H1 (cell line): ENCODE data around the gene PTDSS2. TPM values are rescaled to one million over a fixed set of nuclear protein-coding genes. Genes with fewer than 3 reads are reported as not detected.

ENCODE experiments used
- CTCF ChIA-PET: fragments of 300-600 bp; sonication (Branson Sonifier 250); formaldehyde crosslinking; loops from one replicate; lab custom pipeline; 2021; ENCODE audit not compliant: partially characterized antibody; lab: Charles Lee
- POLR2A ChIA-PET: fragments of 300-600 bp; sonication (Branson Sonifier 250); formaldehyde crosslinking; loops from one replicate; lab custom pipeline; 2021; ENCODE audit warnings: inconsistent platforms; ENCODE audit not compliant: partially characterized antibody; lab: Charles Lee
- DNase-seq, 2 experiments: peaks; one replicate each; pipeline versions ENCODE4 v3.0.0 to v3.0.0-alpha.2; 2010 to 2022; ENCODE audit warnings: low spot score in 2 of 2, low read depth in 1 of 2, mixed read lengths in 1 of 2
- FAIRE-seq: peaks from 2 replicates; lab custom pipeline; 2011; peaks lifted over from hg19 to GRCh38; lab: Jason Lieb, UNC
- H2AFZ ChIP-seq: 2 replicates; pipeline ENCODE4 v1.8.1; 2012; ENCODE audit warnings: low read length, inconsistent platforms
- H2AK5ac ChIP-seq: 2 replicates; pipeline ENCODE4 v1.6.1; 2013; ENCODE audit warnings: low read depth, low read length
- H2BK120ac ChIP-seq: replicated peaks from 2 replicates; pipeline ENCODE3; 2013; ENCODE audit warnings: low read depth, low read length, inconsistent platforms
- H2BK12ac ChIP-seq: 2 replicates; pipeline ENCODE4 v1.6.1; 2013; ENCODE audit warnings: low read depth, low read length
- H2BK15ac ChIP-seq: 2 replicates; pipeline ENCODE4 v1.6.1; 2013; ENCODE audit warnings: low read length
- H2BK20ac ChIP-seq: 2 replicates; pipeline ENCODE4 v1.6.1; 2013; ENCODE audit warnings: low read length
- H2BK5ac ChIP-seq: 2 replicates; pipeline ENCODE4 v1.6.1; 2013; ENCODE audit warnings: low read depth, low read length
- H3K14ac ChIP-seq: 2 replicates; pipeline ENCODE4 v1.6.1; 2013; ENCODE audit warnings: inconsistent platforms; ENCODE audit not compliant: insufficient read length
- H3K18ac ChIP-seq: 2 replicates; pipeline ENCODE4 v1.6.1; 2013; ENCODE audit warnings: low read length; ENCODE audit errors: extremely low read depth
- H3K23ac ChIP-seq: 2 replicates; pipeline ENCODE4 v1.6.1; 2013; ENCODE audit warnings: inconsistent platforms; ENCODE audit not compliant: insufficient read length
- H3K23me2 ChIP-seq: 2 replicates; pipeline ENCODE4 v1.6.1; 2013; ENCODE audit warnings: low read depth, low read length
- H3K27ac ChIP-seq: 2 replicates; pipeline ENCODE4 v1.6.1; 2011; ENCODE audit warnings: low read depth, low read length, inconsistent platforms
- H3K27me3 ChIP-seq, 4 experiments: replicated peaks in 1 of 4; 1 replicate in 1 of 4; 2 replicates in 3 of 4; pipeline versions ENCODE4 v1.6.1 to v1.8.1; 2011 to 2013; ENCODE audit warnings: low read length in 3 of 4, mild to moderate bottlenecking in 3 of 4, inconsistent platforms in 2 of 4, mixed read lengths in 2 of 4, moderate library complexity in 1 of 4; ENCODE audit not compliant: control insufficient read depth in 3 of 4, insufficient read depth in 3 of 4; ENCODE audit errors: extremely low read depth in 1 of 4
- H3K36me3 ChIP-seq, 4 experiments: 2 replicates each; pipeline versions ENCODE4 v1.6.1 to v1.8.1; 2011 to 2013; ENCODE audit warnings: mild to moderate bottlenecking in 4 of 4, low read length in 3 of 4, moderate library complexity in 2 of 4, control low read depth in 1 of 4, inconsistent platforms in 1 of 4; ENCODE audit not compliant: insufficient read depth in 4 of 4, control insufficient read depth in 2 of 4
- H3K4ac ChIP-seq: replicated peaks from 2 replicates; pipeline ENCODE3; 2013; ENCODE audit warnings: low read length, low read depth, mixed read lengths, inconsistent platforms; ENCODE audit not compliant: insufficient read length
- H3K4me1 ChIP-seq, 4 experiments: replicated peaks in 1 of 4; 1 replicate in 1 of 4; 2 replicates in 3 of 4; pipeline versions ENCODE4 v1.6.1 to v1.8.1; 2011 to 2013; ENCODE audit warnings: low read length in 3 of 4, inconsistent platforms in 2 of 4, mixed read lengths in 1 of 4; ENCODE audit not compliant: insufficient read depth in 4 of 4, control insufficient read depth in 3 of 4
- H3K4me2 ChIP-seq, 2 experiments: 2 replicates each; pipeline versions ENCODE4 v1.6.1 to v1.8.1; 2011 to 2013; ENCODE audit warnings: low read depth in 2 of 2, low read length in 2 of 2, control low read depth in 1 of 2, inconsistent platforms in 1 of 2, mild to moderate bottlenecking in 1 of 2; ENCODE audit not compliant: insufficient read depth in 1 of 2
- H3K4me3 ChIP-seq, 4 experiments: fragments of 200-600, 300-600 bp in 1 of 4; sonication (generic), shearing (Covaris generic), sonication (Bioruptor Twin) in 1 of 4; 2 replicates each; pipeline versions ENCODE4 v1.5.1 to v1.8.1; 2011 to 2016; ENCODE audit warnings: low read length in 4 of 4, low read depth in 3 of 4, control low read depth in 2 of 4, inconsistent platforms in 2 of 4, mild to moderate bottlenecking in 2 of 4, mixed read lengths in 1 of 4, moderate library complexity in 1 of 4; ENCODE audit not compliant: insufficient read depth in 2 of 4; ENCODE audit errors: extremely low read depth in 1 of 4
- H3K56ac ChIP-seq: replicated peaks from 2 replicates; pipeline ENCODE3; 2013; ENCODE audit warnings: low read depth, mild to moderate bottlenecking, mixed read lengths, low read length, inconsistent platforms; ENCODE audit not compliant: insufficient read length
- H3K79me1 ChIP-seq: 2 replicates; pipeline ENCODE4 v1.6.1; 2013; ENCODE audit warnings: low read depth, low read length, control low read depth
- H3K79me2 ChIP-seq, 2 experiments: 2 replicates each; pipeline versions ENCODE4 v1.6.1 to v1.8.1; 2012 to 2013; ENCODE audit warnings: low read length in 2 of 2, mild to moderate bottlenecking in 2 of 2, inconsistent platforms in 1 of 2; ENCODE audit not compliant: insufficient read depth in 2 of 2, control insufficient read depth in 1 of 2
- H3K9ac ChIP-seq, 4 experiments: replicated peaks in 1 of 4; 1 replicate in 1 of 4; 2 replicates in 3 of 4; pipeline versions ENCODE4 v1.6.1 to v1.8.1; 2011 to 2013; ENCODE audit warnings: low read depth in 3 of 4, low read length in 3 of 4, control low read depth in 2 of 4, mild to moderate bottlenecking in 2 of 4, moderate library complexity in 2 of 4, inconsistent platforms in 1 of 4; ENCODE audit errors: extremely low read depth in 1 of 4
- H3K9me3 ChIP-seq, 2 experiments: 2 replicates each; pipeline versions ENCODE4 v1.6.1 to v1.8.1; 2012 to 2013; ENCODE audit warnings: mild to moderate bottlenecking in 2 of 2, moderate library complexity in 2 of 2, control low read depth in 1 of 2, inconsistent platforms in 1 of 2, low read depth in 1 of 2, low read length in 1 of 2, mixed read lengths in 1 of 2; ENCODE audit not compliant: insufficient read depth in 2 of 2
- H4K20me1 ChIP-seq, 2 experiments: replicated peaks in 1 of 2; 2 replicates each; pipeline versions ENCODE3 to v1.8.1; 2011 to 2013; ENCODE audit warnings: inconsistent platforms in 2 of 2, low read length in 2 of 2, mild to moderate bottlenecking in 1 of 2; ENCODE audit not compliant: insufficient read depth in 2 of 2, control insufficient read depth in 1 of 2
- H4K5ac ChIP-seq: 2 replicates; pipeline ENCODE4 v1.6.1; 2013; ENCODE audit warnings: low read length, low read depth, mixed read lengths, inconsistent platforms; ENCODE audit not compliant: insufficient read length
- H4K8ac ChIP-seq: 2 replicates; pipeline ENCODE4 v1.8.0; 2013; ENCODE audit warnings: mild to moderate bottlenecking, moderate library complexity, low read length, inconsistent platforms; ENCODE audit not compliant: insufficient read depth; ENCODE audit errors: extremely low read depth
- H4K91ac ChIP-seq: replicated peaks from 2 replicates; pipeline ENCODE3; 2013; ENCODE audit warnings: low read length, mixed read lengths, inconsistent platforms; ENCODE audit not compliant: insufficient read length
- ASH2L ChIP-seq: fragments of 200-600, 300-600 bp; sonication (generic); IDR thresholded peaks from one replicate; pipeline ENCODE4 v1.7.1; 2017; ENCODE audit warnings: low read length
- CBX8 ChIP-seq: fragments of 300-800, 300-1000 bp; sonication (generic); IDR thresholded peaks from 2 replicates; pipeline ENCODE4 v1.7.1; 2016; ENCODE audit warnings: low read depth, low read length, borderline replicate concordance
- CTBP2 ChIP-seq: IDR thresholded peaks from 2 replicates; pipeline ENCODE4 v1.7.0; 2011; ENCODE audit warnings: borderline replicate concordance, mild to moderate bottlenecking, moderate library complexity, mixed read lengths, low read length; ENCODE audit not compliant: insufficient read depth, insufficient read length
- HDAC2 ChIP-seq, 2 experiments: fragments of 300-600 bp in 1 of 2; sonication (generic) in 1 of 2; IDR thresholded peaks; 2 replicates each; pipeline ENCODE4 v1.6.1; 2011 to 2012; ENCODE audit warnings: low read depth in 2 of 2, low read length in 2 of 2, mild to moderate bottlenecking in 2 of 2, moderate library complexity in 2 of 2, borderline replicate concordance in 1 of 2, inconsistent platforms in 1 of 2
- MAFK ChIP-seq: IDR thresholded peaks from 2 replicates; pipeline ENCODE4 v1.6.1; 2012; ENCODE audit warnings: low read depth, mild to moderate bottlenecking, improper control_type of control experiment, low read length
- PHF8 ChIP-seq: fragments of 200-600 bp; sonication (generic); conservative IDR thresholded peaks from 2 replicates; pipeline ENCODE4 v1.7.1; 2012; ENCODE audit warnings: low read depth, mild to moderate bottlenecking, inconsistent platforms, low read length, moderate library complexity
- POLR2AphosphoS5 ChIP-seq: IDR thresholded peaks from 2 replicates; pipeline ENCODE4 v1.6.1; 2011; ENCODE audit warnings: low read depth, low read length
- SIN3A ChIP-seq, 2 experiments: IDR thresholded peaks in 1 of 2; conservative IDR thresholded peaks in 1 of 2; 2 replicates each; pipeline ENCODE4 v1.6.1; 2011 to 2012; ENCODE audit warnings: low read length in 2 of 2, improper control_type of control experiment in 1 of 2, low read depth in 1 of 2, mild to moderate bottlenecking in 1 of 2
- WGBS, 2 experiments: shearing (Covaris generic) in 1 of 2; methylation state at CpG; one replicate each; pipeline versions ENCODE4 v1.1.6 to v1.1.7; 2013 to 2015; ENCODE audit warnings: low lambda C conversion rate in 2 of 2, mixed read lengths in 2 of 2, inconsistent platforms in 1 of 2, low coverage in 1 of 2, missing lambda C conversion rate in 1 of 2; ENCODE audit not compliant: insufficient replicate concordance in 2 of 2, insufficient coverage in 1 of 2, insufficient read length in 1 of 2; ENCODE audit errors: extremely low coverage in 1 of 2, missing lambda C conversion rate in 1 of 2; 5-methylcytosine and 5-hydroxymethylcytosine counted together
- polyA plus RNA-seq, 7 experiments: library from polyadenylated mRNA; depleted of rRNA in 3 of 7; stranded (reverse) in 5 of 7; unstranded in 2 of 7; fragments of >200 nt in 5 of 7; fragments of 200-250 nt in 2 of 7; gene quantifications; 1 replicate in 5 of 7; 2 replicates in 1 of 7; 4 replicates in 1 of 7; pipeline versions ENCODE4 v1.2.1 to v1.2.3, GENCODE V29; 2011 to 2013; ENCODE audit warnings: missing spikeins in 2 of 7, mixed read lengths in 2 of 7
- total RNA-seq: library from RNA; stranded (reverse); fragmentation: NEBNext Ultra II Directional; extraction: Animal tissue kit (Norgen Biotek cat#: 25700); gene quantifications from 2 replicates; pipeline ENCODE4 v1.2.1, GENCODE V29; 2021
- TF ChIP-seq, protein P1 (sequence below), 3 experiments: IDR thresholded peaks; 1 replicate in 2 of 3; 2 replicates in 1 of 3; pipeline versions ENCODE4 v1.5.1 to v1.6.1; 2011; ENCODE audit warnings: low read length in 3 of 3, mild to moderate bottlenecking in 3 of 3, inconsistent platforms in 2 of 3, low read depth in 1 of 3, moderate library complexity in 1 of 3; ENCODE audit not compliant: insufficient read depth in 1 of 3; ENCODE audit errors: control extremely low read depth in 1 of 3

Gene PTDSS2
- total and polyA plus RNA-seq, 2 of the 8 experiments (the other 6 are each of a cell fraction or from before 2014, with no cell fraction given): 48.7 to 68.2 TPM

DNA sequence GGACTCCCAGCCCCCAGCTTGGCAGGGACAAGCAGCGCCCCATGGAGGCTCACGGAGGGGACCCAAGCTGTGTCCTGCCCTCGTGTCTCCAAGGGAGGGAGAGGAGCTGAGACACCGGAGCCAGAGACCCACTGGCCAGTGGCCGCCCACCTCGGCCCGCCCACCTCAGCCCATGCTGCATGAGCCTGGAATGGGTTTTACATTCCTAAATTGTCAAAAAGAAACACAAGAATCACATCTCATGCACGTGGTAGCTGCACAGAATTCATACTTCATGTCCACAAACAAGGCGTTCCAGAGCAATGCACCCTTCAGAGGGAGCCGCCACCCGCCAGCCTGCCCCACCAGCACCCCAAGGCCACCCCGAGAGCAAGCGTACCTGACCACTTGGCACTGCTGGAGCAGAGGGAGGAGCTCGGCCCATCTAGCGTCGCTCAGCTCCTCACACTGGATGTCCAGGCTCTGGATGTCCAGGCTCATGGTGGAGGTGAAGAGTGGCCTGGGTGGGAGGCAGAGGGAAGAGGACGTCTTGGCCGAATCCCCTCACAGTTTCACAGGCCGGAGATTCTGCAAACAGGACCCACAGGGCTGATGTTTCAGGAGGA, 51.7 kb downstream of the PTDSS2 start:
- Histone ChIP-seq H3K4ac (no peak overlapping the region), H2BK12ac (no peak overlapping the region), H3K4me2 (no peak overlapping the region), H4K20me1 (peaks cover 2 to 10% of the 10 kb centered on the region in 2 experiments), H3K79me2 (peaks cover 0 to 14% of the 10 kb centered on the region in 2 experiments; a peak in 1 of 4 replicates), H2AK5ac (no peak overlapping the region), H3K4me3 (no peak overlapping the region), H3K4me1 (peaks cover 0 to 4% (median under 1%) of the 10 kb centered on the region in 4 experiments; a peak in 1 of 7 replicates), H4K5ac (no peak overlapping the region), H3K9me3 (peaks cover 11 to 19% of the 10 kb centered on the region in 2 experiments; a peak in 3 of 4 replicates), H3K27me3 (no peaks in the 10 kb centered on the region), H2BK5ac (no peak overlapping the region), H3K18ac (no peak overlapping the region), H3K23ac (no peak overlapping the region), H3K9ac (no peak overlapping the region), H3K14ac (no peak overlapping the region), H2BK20ac (no peak overlapping the region), H3K27ac (no peak overlapping the region), H3K23me2 (peaks cover 6% of the 10 kb centered on the region), H2AFZ (no peak overlapping the region), H2BK120ac (no peak overlapping the region), H3K36me3 (peaks cover 17 to 42% (median 29%) of the 10 kb centered on the region in 4 experiments; a peak in 7 of 8 replicates), H3K56ac (no peak overlapping the region), H4K91ac (no peak overlapping the region), H3K79me1 (peaks cover 2% of the 10 kb centered on the region), H4K8ac (no peak overlapping the region), H2BK15ac (no peak overlapping the region)
- FAIRE-seq (no peak), DNase-seq (no peak)
- 93% methylated on average over 19 of the region's 19 CpGs; no CpG with 5 or more reads in 1 of the 2 experiments for WGBS, 2 experiments
- CTCF ChIA-PET: interaction anchor here (1.1 to 1.7 kb wide), 3 partner anchors 14 to 139 kb away, joined by 3 read pairs; no protein-coding TSS in a partner anchor
- POLR2A ChIA-PET: interaction anchor here (1.0 to 7.1 kb wide), 2 partner anchors 8 to 30 kb away, joined by 3 to 41 read pairs; no protein-coding TSS in a partner anchor
- TF ChIP-seq MAFK: no peak
- no peak for TF ChIP-seq CBX8
- TF ChIP-seq SIN3A (conservative IDR thresholded peaks at IDR 0.05 in 1 of 2, IDR thresholded peaks at IDR 0.05 in 1 of 2; ENCODE audit: low read depth in 1 of 2, low read length in 2 of 2): no peak
- TF ChIP-seq HDAC2 (IDR thresholded peaks at IDR 0.05; ENCODE audit: borderline replicate concordance in 1 of 2, low read depth in 2 of 2, low read length in 2 of 2): no peak
- TF ChIP-seq, protein P1, sequence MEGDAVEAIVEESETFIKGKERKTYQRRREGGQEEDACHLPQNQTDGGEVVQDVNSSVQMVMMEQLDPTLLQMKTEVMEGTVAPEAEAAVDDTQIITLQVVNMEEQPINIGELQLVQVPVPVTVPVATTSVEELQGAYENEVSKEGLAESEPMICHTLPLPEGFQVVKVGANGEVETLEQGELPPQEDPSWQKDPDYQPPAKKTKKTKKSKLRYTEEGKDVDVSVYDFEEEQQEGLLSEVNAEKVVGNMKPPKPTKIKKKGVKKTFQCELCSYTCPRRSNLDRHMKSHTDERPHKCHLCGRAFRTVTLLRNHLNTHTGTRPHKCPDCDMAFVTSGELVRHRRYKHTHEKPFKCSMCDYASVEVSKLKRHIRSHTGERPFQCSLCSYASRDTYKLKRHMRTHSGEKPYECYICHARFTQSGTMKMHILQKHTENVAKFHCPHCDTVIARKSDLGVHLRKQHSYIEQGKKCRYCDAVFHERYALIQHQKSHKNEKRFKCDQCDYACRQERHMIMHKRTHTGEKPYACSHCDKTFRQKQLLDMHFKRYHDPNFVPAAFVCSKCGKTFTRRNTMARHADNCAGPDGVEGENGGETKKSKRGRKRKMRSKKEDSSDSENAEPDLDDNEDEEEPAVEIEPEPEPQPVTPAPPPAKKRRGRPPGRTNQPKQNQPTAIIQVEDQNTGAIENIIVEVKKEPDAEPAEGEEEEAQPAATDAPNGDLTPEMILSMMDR (IDR thresholded peaks at IDR 0.05; ENCODE audit: control extremely low read depth in 1 of 3, insufficient read depth in 1 of 3, low read depth in 1 of 3, low read length in 3 of 3): no peak
- no peak for TF ChIP-seq PHF8
- no peak for TF ChIP-seq CTBP2
- no peak for TF ChIP-seq POLR2AphosphoS5
- TF ChIP-seq ASH2L: no peak
